ENCODE data around the gene OR1I1. TPM values are rescaled to one million over a fixed set of nuclear protein-coding genes. Genes with fewer than 3 reads are reported as not detected.

Gene OR1I1
- total and polyA plus RNA-seq, 2 experiments from 2014 or later: not detected

DNA sequence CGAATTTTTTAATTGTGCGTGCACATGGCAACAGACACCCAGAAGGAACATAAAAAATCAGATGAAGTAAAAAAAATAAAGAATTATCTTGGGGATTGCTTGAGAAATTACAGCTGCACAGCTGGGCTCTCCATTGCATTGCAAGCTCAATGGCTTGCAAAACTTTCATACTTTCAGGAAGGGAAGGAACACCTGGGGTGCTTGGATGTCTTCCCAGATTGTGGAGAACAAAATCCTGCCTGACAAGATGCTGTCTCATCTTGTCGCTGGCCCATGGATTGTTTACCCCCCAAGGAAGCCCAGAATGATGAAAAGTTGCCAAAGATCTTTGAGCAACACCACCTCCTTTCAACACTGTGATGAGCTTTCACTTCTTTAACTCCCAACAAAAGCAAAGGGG is 43.7 kb upstream of the OR1I1 start:
- H3K4me3 ChIP-seq: no peak overlapping the region
- TF ChIP-seq, protein P1, sequence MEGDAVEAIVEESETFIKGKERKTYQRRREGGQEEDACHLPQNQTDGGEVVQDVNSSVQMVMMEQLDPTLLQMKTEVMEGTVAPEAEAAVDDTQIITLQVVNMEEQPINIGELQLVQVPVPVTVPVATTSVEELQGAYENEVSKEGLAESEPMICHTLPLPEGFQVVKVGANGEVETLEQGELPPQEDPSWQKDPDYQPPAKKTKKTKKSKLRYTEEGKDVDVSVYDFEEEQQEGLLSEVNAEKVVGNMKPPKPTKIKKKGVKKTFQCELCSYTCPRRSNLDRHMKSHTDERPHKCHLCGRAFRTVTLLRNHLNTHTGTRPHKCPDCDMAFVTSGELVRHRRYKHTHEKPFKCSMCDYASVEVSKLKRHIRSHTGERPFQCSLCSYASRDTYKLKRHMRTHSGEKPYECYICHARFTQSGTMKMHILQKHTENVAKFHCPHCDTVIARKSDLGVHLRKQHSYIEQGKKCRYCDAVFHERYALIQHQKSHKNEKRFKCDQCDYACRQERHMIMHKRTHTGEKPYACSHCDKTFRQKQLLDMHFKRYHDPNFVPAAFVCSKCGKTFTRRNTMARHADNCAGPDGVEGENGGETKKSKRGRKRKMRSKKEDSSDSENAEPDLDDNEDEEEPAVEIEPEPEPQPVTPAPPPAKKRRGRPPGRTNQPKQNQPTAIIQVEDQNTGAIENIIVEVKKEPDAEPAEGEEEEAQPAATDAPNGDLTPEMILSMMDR (IDR thresholded peaks at IDR 0.05; ENCODE audit: poor library complexity): no peak
- TF ChIP-seq EZH2 (IDR thresholded peaks at IDR 0.05; ENCODE audit: borderline replicate concordance): no peak
- no peak for TF ChIP-seq EZH2phosphoT487 (IDR thresholded peaks at IDR 0.05; ENCODE audit: low read depth, severe bottlenecking, unreplicated experiment)
- H3K9me3 ChIP-seq (ENCODE audit: low read depth): no peaks in the 10 kb centered on the region
- H3K9me2 ChIP-seq (replicated peaks; ENCODE audit: insufficient read depth): no peaks in the 10 kb centered on the region
- 68% methylated on average over 3 of the region's 3 CpGs for WGBS (ENCODE audit: low lambda C conversion rate, missing lambda C conversion rate)
- no peak overlapping the region for H3K27ac ChIP-seq
- no peaks in the 10 kb centered on the region for H3K27me3 ChIP-seq
- no peaks in the 10 kb centered on the region for H3K36me3 ChIP-seq (replicated peaks; ENCODE audit: insufficient read depth, low read depth)
- H4K20me1 ChIP-seq (ENCODE audit: insufficient read depth, poor library complexity, severe bottlenecking): no peaks in the 10 kb centered on the region
- H2AFZ ChIP-seq: no peak overlapping the region
- no peak overlapping the region for H3K4me2 ChIP-seq
- DNase-seq (ENCODE audit: low spot score): no peak
- H3K4me1 ChIP-seq (ENCODE audit: insufficient read depth): no peaks in the 10 kb centered on the region
- H3K79me2 ChIP-seq: no peaks in the 10 kb centered on the region

DNA sequence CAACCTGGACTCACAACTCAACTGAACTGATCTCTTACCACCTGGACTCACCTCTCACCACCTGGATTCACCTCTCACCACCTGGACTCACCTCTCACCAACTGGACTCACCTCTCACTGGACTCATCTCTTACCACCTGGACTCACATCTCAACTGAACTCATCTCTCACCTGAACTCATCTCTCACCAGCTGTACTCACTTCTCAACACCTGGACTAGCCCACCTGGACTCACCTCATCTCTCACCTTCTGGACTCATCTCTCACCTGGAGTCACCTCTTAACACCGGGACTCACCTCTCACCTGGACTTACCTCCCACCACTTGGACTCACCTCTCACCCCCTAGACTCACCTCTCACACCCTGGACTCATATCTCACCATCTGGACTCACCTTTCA is 40.0 kb upstream of the OR1I1 start:
- TF ChIP-seq, protein P1 (IDR thresholded peaks at IDR 0.05; ENCODE audit: poor library complexity): no peak
- no peak for TF ChIP-seq EZH2phosphoT487 (IDR thresholded peaks at IDR 0.05; ENCODE audit: low read depth, severe bottlenecking, unreplicated experiment)
- TF ChIP-seq EZH2 (IDR thresholded peaks at IDR 0.05; ENCODE audit: borderline replicate concordance): no peak
- H3K27me3 ChIP-seq: no peaks in the 10 kb centered on the region
- no peaks in the 10 kb centered on the region for H3K9me2 ChIP-seq (replicated peaks; ENCODE audit: insufficient read depth)
- 60% methylated on average over 1 of the region's 1 CpG for WGBS (ENCODE audit: low lambda C conversion rate, missing lambda C conversion rate)
- H3K4me3 ChIP-seq: no peak overlapping the region
- H3K36me3 ChIP-seq (replicated peaks; ENCODE audit: insufficient read depth, low read depth): no peaks in the 10 kb centered on the region
- no peak overlapping the region for H3K4me2 ChIP-seq
- H3K9me3 ChIP-seq (ENCODE audit: low read depth): no peaks in the 10 kb centered on the region
- H4K20me1 ChIP-seq (ENCODE audit: insufficient read depth, poor library complexity, severe bottlenecking): no peaks in the 10 kb centered on the region
- no peak for DNase-seq (ENCODE audit: low spot score)
- no peak overlapping the region for H3K27ac ChIP-seq
- H2AFZ ChIP-seq: no peak overlapping the region
- H3K79me2 ChIP-seq: no peaks in the 10 kb centered on the region
- H3K4me1 ChIP-seq (ENCODE audit: insufficient read depth): no peaks in the 10 kb centered on the region

GRCh38 chr19:15042826-15043225 is 39.2 kb upstream of the OR1I1 start:
- no peaks in the 10 kb centered on the region for H3K4me1 ChIP-seq (ENCODE audit: insufficient read depth)
- 69% methylated on average over 2 of the region's 2 CpGs for WGBS (ENCODE audit: low lambda C conversion rate, missing lambda C conversion rate)
- H3K9me3 ChIP-seq (ENCODE audit: low read depth): no peaks in the 10 kb centered on the region
- no peaks in the 10 kb centered on the region for H3K36me3 ChIP-seq (replicated peaks; ENCODE audit: insufficient read depth, low read depth)
- no peak overlapping the region for H3K4me2 ChIP-seq
- no peak overlapping the region for H3K4me3 ChIP-seq
- DNase-seq (ENCODE audit: low spot score): no peak
- no peak overlapping the region for H2AFZ ChIP-seq
- no peak overlapping the region for H3K27ac ChIP-seq
- no peaks in the 10 kb centered on the region for H4K20me1 ChIP-seq (ENCODE audit: insufficient read depth, poor library complexity, severe bottlenecking)
- TF ChIP-seq EZH2phosphoT487 (IDR thresholded peaks at IDR 0.05; ENCODE audit: low read depth, severe bottlenecking, unreplicated experiment) (no peak), EZH2 (IDR thresholded peaks at IDR 0.05; ENCODE audit: borderline replicate concordance) (no peak)
- TF ChIP-seq, protein P1 (IDR thresholded peaks at IDR 0.05; ENCODE audit: poor library complexity): no peak
- H3K9me2 ChIP-seq (replicated peaks; ENCODE audit: insufficient read depth): no peaks in the 10 kb centered on the region
- no peaks in the 10 kb centered on the region for H3K79me2 ChIP-seq
- no peaks in the 10 kb centered on the region for H3K27me3 ChIP-seq

DNA sequence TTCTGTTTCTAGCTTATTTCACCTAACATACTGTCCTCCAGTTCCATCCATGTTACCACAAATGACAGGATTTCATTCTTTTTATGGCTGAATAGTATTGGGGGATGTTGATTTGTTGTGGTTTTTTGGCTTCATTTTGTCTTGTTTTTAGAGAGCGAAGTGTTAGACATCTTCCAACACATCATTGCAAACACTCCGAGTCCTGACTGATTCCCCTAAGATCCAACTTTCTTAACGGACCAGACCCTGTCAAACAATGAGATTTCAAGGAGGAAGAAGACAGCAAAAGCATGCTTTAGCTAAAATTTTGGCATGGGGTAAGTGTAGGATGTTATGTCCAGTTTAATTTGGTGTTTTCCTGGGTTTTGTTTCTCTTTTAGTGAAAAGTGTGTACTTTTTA is 36.5 kb upstream of the OR1I1 start:
- Histone ChIP-seq H3K4me3 (no peak overlapping the region), H3K4me2 (no peak overlapping the region), H4K20me1 (ENCODE audit: insufficient read depth, poor library complexity, severe bottlenecking) (no peaks in the 10 kb centered on the region), H2AFZ (no peak overlapping the region), H3K27me3 (no peaks in the 10 kb centered on the region), H3K9me2 (replicated peaks; ENCODE audit: insufficient read depth) (no peaks in the 10 kb centered on the region), H3K4me1 (ENCODE audit: insufficient read depth) (no peaks in the 10 kb centered on the region), H3K36me3 (replicated peaks; ENCODE audit: insufficient read depth, low read depth) (no peaks in the 10 kb centered on the region), H3K79me2 (no peaks in the 10 kb centered on the region), H3K9me3 (ENCODE audit: low read depth) (no peaks in the 10 kb centered on the region), H3K27ac (no peak overlapping the region)
- TF ChIP-seq, protein P1 (IDR thresholded peaks at IDR 0.05; ENCODE audit: poor library complexity): no peak
- TF ChIP-seq EZH2phosphoT487 (IDR thresholded peaks at IDR 0.05; ENCODE audit: low read depth, severe bottlenecking, unreplicated experiment) (no peak), EZH2 (IDR thresholded peaks at IDR 0.05; ENCODE audit: borderline replicate concordance) (no peak)
- 52% methylated on average over 3 of the region's 3 CpGs for WGBS (ENCODE audit: low lambda C conversion rate, missing lambda C conversion rate)
- no peak for DNase-seq (ENCODE audit: low spot score)

Measured in hepatocyte (in vitro differentiated cells).